GM15510 (cell line): ENCODE results near the gene GEMIN2.
A peak's percentile ranks its signal among the peaks of the same experiment; 100 is the strongest.

ENCODE experiments used
- POLR2A ChIP-seq: IDR thresholded peaks from 3 replicates; pipeline ENCODE4 v1.6.1; 2011; ENCODE audit warnings: borderline replicate concordance; ENCODE audit not compliant: insufficient read length; ENCODE audit errors: extremely low read depth

The GEMIN2 gene

DNA sequence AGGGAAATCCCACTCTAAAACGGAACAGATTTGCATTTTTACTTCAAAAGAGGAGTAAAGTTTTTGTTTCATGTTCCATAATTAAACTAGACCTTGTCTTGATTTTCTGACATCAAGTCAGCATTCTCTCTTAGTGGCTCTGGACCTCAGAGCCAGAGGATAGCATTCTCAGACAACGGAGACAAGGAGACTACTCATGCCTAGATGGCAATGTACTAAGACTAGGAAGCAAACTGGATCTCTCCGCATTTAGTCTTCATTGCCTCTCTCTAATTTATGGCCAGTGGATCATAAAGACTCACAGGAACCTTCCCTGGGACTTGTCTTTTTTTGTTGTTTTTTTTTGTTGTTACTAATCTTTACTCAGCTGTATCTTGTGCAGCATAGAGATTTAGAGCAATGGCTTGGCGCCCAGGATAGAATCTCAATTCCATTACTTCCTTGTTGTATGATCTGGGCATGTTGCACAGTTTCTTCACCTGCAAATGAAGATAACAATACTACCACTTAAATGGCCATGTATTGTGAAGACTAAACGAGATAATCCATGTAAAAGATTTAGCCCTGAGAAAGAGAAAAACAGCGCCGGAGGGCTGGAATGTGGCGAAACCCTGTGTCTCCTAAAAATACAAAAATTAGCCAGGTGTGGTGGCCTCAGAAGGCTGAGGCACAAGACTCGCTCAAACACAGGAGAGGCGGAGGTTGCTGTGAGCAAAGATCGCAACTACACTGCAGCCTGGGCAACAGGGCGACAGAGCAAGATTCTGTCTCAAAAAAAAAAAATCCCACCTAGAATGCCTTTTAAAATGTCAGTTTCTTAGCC, 4.0 kb upstream of the GEMIN2 start:
- TF ChIP-seq POLR2A = no peak

DNA sequence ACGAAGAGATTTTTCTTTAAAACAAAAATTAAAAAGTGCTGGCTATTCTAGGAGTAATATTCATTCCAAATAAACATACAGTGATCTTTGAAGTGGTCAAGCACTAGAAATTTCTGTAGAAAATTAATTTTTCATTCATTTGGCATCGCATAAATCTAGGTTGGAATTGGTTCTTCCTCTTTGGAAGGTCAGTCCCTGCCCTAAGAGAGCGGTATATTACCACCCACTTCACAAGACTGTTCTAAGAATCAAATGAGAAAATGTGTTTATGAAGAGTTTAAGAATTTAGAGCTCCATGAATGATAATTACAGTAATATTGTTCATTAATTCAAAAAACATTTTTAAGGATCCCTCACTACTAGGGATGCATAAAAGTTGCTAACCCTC, 444 bp upstream of the GEMIN2 start:
- no peak for TF ChIP-seq POLR2A

DNA sequence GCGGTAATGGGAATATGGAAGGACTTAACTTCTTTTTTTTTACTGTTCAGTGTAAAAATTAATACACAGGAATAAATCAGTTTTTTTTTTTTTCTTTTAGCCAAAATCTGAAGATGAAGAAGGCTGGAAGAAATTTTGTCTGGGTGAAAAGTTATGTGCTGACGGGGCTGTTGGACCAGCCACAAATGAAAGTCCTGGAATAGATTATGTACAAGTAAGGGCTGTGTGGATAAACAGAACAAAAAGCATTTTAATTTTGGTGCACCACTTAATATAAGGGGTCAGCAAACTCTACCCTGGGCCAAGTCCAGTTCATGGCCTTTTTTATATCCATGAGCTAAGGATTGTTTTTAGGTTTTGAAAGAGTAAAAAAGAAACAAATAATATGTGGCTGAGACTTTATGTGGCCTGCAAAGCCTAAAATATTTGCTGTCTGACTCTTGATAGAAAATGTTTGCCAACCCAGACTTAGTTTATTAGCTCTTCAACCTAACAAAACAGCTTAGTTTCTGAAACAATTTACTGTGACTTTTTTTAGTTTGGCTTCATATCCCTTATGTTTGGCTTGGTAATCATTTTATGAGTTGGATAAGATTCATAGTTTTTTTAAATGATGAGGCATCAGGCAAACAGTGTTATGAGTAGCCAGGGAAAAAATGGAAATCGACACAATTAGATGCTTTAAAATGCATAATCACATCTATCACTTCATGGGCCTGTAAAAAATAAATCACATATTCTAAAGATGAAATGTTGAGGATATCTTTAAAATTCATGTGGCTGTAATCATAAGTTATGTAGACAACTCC, 8.4 kb downstream of the GEMIN2 start:
- no peak for TF ChIP-seq POLR2A

DNA sequence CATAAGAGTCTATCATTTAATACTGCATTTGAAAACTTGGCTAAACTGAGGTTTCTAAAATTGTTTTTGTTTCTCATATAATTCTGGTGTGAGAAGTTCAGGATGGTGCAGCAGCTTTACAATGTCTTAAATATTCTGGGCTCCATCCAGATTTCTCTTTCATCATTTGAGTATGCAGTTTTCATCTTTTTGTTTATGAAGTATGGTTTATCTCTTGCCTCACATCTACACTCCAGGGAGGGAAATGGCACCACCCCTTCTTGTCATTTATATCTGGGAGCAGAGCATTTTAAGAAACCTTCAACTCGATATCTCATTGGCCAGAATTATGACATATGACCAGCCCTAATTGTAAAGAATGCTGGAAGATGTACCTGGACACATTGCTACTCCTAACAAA, 24.3 kb downstream of the GEMIN2 start:
- no peak for TF ChIP-seq POLR2A

GRCh38 chr14:39140170-39140569, 26.0 kb downstream of the GEMIN2 start:
- no peak for TF ChIP-seq POLR2A

- TF ChIP-seq POLR2A = no peak
These were observed 31.3 kb downstream of the GEMIN2 start for GRCh38 chr14:39145266-39145966.

DNA sequence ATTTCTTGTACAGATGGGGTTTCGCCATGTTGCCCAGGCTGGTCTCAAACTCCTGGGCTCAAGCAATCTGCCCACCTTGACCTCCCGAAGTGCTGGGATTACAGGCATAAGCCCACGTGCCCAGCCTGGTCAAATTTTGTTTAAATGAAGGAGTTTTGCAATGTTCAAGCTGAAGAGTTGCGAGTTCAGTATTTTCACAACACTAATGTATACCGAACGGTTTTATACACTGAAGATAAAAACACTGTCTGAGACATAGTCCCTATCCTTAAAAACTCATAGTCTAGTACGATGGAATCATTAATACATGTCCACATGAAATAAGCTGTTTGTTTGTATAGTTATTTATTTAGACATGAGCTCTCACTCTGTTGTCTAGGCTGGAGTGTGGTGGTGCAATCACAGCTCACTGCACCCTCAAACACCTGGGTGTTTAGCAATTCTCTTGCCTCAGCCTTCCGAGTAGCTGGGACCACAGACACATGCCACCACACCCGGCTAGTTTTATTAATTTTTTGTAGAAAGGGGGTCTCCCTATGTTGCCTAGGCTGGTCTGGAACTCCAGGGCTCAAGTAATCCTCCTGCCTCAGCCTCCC, 40.6 kb downstream of the GEMIN2 start:
- no peak for TF ChIP-seq POLR2A

GRCh38 chr14:39157491-39157890, 43.4 kb downstream of the GEMIN2 start:
- no peak for TF ChIP-seq POLR2A

DNA sequence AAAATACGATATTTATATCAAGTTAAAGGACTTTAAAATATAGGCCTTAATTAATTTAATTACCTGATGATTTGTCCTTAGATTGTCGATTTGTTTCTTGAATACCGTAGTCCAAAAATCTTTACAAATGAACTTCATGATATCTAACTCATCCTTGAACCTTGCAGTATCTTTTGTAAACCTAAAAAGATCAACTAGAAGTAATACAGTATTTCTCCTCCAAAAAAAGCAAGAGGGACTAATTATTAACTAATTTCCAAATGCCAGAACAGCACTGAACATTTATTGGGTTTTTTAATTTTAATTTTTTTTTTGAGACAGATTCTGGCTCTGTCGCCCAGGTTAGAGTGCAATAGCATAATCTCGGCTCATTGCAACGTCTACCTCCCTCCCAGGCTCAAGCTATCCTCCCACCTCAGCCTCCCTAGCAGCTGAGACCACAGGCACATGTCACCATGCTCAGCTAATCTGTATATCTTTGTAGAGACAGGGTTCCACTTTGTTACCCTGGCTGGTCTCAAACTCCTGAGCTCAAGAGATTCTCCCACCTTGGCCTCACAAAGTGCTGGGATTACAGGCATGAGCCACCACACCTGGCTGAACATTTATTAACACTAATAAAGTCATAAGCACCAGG, 44.2 kb downstream of the GEMIN2 start:
- TF ChIP-seq POLR2A = no peak

DNA sequence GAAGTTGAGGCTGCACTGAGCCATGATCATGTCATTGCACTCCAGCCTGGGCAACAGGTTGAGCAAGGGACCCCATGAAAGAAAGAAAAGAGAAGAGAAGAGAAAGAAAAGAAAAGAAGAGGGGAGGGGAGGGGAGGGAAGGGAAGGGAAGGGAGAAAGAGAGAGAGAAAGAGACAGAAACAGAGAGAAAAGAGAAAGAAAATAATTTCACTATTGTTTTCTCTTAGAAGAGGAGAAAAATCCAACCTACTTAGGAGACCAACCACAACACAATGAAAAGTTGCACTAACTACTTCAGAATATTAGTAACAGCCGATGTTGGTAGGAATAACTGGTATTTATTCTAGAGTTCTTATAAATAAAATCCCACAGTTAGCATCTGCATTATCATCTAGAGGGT, 46.4 kb downstream of the GEMIN2 start:
- no peak for TF ChIP-seq POLR2A

- no peak for TF ChIP-seq POLR2A
These were observed 54.5 kb downstream of the GEMIN2 start for GRCh38 chr14:39168591-39168990.

GRCh38 chr14:39169541-39169900, 55.4 kb downstream of the GEMIN2 start:
- TF ChIP-seq POLR2A = no peak

DNA sequence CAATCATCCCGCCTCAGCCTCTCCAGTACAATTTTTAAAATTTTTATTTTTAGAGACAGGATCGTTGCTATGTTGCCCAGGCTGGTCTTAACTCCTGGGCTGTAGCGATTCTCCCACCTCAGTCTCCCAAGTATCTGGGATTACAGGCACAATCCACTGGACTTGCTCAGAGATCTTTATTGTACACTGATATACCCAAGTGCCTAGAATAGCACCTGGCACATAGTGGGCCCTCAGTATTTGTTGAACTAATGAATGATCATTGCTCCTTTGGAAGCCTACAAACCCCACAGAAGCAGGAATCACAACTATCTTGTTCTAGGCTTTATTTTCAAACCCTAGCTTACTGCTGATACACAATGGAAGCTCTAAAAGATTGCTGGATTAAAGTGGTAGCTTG, 59.1 kb downstream of the GEMIN2 start:
- no peak for TF ChIP-seq POLR2A

GRCh38 chr14:39174560-39175444, 60.7 kb downstream of the GEMIN2 start, which contains the start of gene PNN:
PNN (plus strand) TSS chr14:39175254; CDS start chr14:39175280, 26 bp downstream.
- peak; percentile 82 for TF ChIP-seq POLR2A
